ENCODE data around the gene MACROD2.

GRCh38 chr20:15612769-15613168, 1617.5 kb downstream of the MACROD2 start:
- TF ChIP-seq CTCF (IDR thresholded peaks at IDR 0.05) (no peak), POLR2A (IDR thresholded peaks at IDR 0.05) (no peak)
